ENCODE data around the gene GDI2.
"Not testable (repeated sequence)": the region's sequence is repeated elsewhere in the genome, so short reads cannot be mapped to it uniquely, and the experiment has no call there.

The GDI2 gene

DNA sequence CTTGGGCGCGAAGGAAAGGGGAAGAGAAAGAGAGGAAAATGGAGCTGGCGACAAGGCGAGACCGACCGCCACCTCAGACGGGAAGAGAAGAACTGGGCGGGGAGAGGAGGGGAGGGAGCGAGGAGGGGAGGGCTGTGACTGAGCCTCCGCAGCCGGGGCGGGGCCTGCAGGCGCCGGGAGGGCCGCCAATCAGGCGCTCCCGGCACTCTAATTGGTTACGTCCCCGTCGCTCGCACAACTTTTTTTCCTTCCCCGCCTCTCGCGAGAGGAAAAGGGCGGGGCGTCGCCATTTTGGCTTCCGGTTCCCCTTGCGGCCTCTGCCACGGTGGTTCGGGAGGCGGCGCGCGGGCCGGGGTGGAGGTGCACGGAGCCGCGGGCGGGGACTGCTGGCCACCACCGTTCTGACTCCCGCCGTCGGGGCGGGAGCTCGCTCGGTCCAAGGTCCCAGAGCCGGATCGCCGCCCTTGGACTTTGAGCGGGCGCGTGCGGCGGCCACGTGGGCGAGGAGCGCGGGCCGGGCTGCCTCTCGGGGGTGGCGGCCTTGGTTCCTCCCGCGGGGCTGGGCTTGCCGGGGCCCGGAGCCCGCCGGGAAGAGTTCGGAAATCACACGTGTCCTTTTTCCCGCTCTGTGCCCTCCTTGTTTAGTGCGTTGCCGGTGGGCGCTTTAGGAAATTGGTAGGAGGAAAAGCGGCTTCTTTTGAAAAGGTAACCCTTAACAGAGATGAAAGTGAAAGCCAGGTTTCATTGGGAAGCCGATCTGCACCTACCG lies at the start of gene GDI2:
TSS of gene GDI2 (minus strand) at position 94 of the 769 bp plus-strand sequence. CDS start 176 bp downstream, outside the sequence.
- DNase-seq = peak; percentile 98

- DNase-seq = peak in 1 of 2 experiments; percentile 16
Observed at GRCh38 chr10:5862360-5862961, 49.2 kb upstream of the GDI2 start.

DNA sequence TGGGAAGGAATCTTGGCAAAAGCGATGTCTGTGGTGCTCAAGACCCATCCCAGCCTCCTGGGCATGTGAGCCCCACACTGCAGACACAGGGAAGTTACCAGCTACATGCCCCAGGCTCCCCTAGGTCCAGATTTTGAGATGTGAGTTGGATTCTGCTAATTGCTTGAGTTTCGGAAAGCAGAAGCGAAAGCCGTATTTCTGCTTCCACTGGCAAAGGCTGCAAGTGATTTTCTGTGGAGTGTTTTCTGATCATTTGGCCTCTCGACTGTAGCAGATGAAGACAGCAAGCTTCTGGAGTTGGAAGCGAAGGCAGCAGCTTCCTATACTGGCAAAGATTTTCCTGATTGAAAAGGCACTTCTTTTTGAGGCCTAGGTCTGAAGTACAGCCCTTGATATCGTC lies 46.8 kb upstream of the GDI2 start:
- no peak for DNase-seq

- no peak for DNase-seq
Observed at GRCh38 chr10:5858811-5859210, 45.6 kb upstream of the GDI2 start.

DNA sequence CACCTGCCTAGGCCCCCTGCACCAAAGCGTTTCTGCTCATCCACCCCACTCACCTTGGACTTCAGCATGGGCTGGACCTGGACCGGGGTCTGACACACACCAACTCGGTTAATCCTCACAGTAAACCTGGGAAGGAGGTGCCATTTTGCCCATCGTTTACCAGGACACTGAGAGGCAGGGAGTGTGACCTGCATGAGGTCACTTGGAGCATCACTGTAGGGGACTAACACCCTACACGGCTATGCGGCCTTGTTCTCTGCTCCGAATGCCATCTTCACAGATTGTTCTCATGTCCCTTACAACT lies 43.4 kb upstream of the GDI2 start:
- no peak for DNase-seq

DNA sequence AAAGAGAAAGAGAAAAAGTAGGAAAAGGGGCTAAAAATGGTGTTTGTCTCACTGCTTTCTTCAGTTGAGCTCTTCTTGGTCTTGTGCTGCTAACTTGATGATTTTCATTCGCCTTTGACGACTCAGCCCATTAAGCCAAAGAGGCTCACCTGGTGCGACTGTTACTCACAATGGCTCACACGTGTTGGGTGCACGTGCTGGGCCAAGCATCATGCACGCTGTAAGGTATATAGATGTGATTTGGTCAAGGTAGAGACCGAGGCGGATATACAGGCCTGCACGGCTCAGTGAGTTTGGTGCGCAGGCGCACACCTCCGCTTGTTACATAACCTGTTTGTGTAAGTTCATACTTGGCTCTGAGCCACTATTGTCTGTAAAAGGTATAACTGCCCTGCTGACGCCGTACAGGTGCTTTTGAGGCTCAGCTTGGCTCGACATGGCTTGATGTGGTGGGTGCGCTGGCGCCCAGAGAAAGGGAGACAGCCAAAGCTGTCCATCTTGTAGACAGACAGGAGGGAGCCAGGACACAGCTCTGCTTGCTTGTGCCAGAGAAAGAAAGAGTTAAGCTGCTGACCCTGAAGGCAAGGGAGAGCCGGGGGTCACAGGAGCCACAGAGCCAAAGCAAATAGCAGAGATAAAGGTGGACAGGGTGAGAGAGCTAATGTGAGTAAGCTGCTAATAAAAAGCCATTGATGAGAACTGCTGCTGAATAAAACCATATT lies 42.9 kb upstream of the GDI2 start:
- no peak for DNase-seq

- no peak for DNase-seq
Observed at GRCh38 chr10:5854131-5854475, 40.9 kb upstream of the GDI2 start.

DNA sequence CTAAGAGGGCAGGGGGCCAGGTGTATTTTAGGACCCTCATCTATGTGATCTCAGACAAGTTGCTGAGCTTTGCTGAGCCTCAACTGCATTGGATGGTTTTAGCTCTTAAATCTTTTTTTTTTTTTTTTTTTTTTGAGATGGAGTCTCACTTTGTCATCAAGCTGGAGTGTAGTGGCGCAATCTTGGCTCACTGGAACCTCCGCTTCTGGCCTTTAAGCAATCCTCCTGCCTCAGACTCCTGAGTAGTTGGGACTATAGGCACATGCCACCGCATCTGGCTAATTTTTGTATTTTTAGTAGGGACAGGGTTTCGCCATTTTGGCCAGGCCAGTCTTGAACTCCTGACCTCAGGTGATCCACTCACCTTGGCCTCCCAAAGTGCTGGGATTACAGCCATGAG lies 33.4 kb upstream of the GDI2 start:
- DNase-seq = not testable (repeated sequence)

GRCh38 chr10:5844345-5845055 lies 31.3 kb upstream of the GDI2 start:
- DNase-seq = no peak

GRCh38 chr10:5843686-5844344 lies 30.6 kb upstream of the GDI2 start:
- DNase-seq = no peak

DNA sequence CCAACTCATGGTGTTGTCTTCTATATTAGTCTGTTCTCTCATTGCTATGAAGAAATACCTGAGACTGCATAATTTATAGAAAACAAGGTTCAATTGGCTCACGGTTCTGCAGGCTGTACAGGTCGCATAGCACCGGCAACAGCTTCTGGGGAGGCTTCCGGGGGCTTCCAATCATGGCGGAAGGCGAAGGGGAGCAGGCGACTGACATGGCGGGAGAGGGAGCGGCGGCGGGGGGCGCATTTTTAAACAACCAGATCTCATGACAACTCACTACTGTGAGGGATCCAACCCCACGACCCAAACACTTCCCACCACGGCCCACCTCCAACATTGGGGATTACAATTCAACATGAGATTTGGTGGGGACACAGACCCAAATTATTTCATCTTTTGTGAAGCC lies 28.7 kb upstream of the GDI2 start:
- no peak for DNase-seq

DNA sequence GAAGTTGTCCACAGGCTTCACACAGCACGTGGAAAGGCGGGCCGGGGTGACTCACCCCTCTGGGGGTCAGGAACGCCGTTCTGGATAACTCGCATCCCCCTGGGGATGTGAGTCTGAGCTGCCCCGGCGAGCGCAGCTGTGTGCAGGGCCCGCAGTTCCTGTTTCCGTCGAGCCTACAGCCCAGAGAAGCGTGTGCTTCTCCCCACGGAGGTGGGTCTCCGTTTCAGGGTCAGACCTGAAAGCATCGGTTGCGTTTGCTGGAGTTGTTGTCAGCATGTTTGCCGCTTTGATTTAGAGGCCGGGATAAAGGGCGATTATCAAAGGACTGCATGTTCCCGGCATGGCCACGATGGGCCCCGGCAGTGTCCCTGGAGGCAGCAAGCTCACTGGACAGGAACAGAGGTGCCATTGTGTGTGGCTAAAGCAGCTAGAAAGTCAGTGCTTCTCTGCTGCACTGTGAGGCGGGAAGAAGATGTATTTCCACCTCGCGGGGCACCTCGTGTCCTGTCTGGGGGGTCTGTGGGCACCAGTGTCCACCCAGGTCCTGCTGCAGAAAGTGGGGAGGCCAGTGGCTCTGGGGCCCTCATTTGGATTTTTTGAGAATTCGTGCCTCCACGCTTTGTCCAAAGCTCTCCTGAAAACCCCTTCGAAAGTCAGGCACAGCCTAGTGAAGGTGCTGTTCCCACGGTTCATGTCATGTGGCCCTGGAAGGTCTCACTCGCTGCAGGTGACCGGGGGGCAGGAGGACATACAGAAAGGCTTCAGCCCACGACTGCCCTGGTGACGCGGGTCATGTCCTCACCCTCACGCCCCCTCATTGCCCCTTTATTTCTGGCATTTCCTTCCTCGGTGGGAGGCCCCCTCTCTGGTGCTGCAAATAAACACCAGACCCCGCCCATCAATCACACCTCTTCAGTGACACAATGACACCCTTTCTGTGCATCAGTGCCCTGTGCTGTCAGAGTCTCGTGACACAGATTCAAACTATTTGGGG lies 27.4 kb upstream of the GDI2 start:
- DNase-seq = no peak

- not testable (repeated sequence) for DNase-seq
Observed at GRCh38 chr10:5836181-5836580, 22.9 kb upstream of the GDI2 start.

DNA sequence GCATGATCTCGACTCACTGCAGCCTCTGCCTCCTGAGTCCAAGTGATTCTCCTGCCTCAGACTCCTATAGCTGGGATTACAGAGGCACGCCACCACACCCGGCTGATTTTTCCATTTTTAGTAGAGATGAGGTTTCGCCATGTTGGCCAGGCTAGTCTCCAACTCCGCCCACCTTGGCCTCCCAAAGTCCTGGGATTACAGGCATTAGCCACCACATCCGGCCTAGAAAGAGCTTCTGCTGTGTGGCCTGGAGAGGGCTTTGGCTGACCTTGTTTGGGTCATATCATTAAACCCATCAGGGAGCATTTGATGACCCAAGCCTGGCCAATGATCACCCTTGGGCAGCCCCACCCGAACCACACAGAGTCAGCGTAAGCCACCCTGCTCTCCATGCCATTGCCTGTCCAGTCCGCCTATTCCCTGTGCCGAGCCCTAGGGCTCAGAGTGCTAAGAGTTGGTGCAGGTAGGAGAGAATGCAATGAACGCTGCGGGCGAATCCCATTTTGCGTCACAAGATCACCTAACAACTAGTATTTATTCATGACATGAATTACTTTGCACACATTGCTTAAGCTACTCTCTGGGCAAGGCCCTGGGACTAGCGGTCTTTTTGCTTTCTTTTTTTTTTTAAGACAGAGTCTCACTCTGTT lies 22.3 kb upstream of the GDI2 start:
- DNase-seq = no peak

DNA sequence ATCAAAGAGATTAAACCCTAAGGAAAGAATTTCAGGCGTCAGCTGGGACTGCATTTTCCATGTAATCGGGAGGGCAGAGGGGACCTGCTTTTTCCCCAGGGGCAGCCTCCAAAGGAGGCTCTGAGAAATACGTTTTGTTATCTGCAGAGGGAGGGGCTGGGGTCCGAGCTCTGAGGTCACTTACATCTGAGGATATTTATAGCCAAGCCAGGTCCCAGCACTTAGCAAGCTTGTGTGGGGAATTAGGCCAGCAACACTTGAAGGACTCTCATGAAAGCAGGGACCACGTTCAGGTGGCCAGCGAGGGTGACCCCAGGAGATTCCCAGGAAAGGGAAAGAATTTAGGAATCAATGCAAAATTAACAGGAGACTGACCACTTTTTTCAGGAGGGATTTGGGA lies 20.6 kb upstream of the GDI2 start:
- no peak for DNase-seq

DNA sequence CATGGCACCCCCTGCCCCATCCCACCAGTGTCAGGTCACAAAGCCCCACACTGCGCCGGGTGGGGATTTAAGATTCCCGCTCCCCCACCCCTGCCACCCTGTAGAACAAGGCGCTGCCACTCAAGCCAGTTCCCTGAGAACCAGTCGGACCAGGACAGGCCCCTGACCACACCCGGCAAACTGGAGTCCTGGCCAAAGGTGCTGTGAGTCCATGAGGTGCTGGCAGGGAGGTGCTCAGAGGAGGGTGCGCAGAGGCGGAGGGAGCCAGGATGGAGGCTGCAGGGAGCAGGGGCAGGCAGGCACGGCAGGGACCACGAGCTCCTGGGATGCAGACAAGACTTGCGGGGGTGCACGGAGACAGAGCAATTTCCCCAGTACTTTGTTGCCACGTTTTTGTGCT lies 19.7 kb upstream of the GDI2 start:
- DNase-seq = no peak

DNA sequence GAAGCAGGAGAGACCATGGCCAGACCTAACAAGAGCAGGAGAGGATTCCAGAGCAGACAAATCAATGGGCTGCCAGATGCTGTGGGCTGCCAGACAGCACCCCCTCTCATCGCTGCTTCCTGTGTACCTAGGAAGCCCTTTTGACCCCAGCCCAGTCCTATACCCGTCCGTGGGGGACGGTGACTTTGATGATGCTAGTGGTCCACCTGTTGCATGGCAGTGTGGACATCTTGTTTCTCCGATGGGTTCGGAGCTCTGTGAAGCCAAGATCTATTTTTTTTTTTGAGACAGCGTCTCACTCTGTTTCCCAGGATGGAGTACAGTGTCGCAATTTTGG lies 18.2 kb upstream of the GDI2 start:
- peak in 1 of 2 experiments; percentile 7 for DNase-seq

DNA sequence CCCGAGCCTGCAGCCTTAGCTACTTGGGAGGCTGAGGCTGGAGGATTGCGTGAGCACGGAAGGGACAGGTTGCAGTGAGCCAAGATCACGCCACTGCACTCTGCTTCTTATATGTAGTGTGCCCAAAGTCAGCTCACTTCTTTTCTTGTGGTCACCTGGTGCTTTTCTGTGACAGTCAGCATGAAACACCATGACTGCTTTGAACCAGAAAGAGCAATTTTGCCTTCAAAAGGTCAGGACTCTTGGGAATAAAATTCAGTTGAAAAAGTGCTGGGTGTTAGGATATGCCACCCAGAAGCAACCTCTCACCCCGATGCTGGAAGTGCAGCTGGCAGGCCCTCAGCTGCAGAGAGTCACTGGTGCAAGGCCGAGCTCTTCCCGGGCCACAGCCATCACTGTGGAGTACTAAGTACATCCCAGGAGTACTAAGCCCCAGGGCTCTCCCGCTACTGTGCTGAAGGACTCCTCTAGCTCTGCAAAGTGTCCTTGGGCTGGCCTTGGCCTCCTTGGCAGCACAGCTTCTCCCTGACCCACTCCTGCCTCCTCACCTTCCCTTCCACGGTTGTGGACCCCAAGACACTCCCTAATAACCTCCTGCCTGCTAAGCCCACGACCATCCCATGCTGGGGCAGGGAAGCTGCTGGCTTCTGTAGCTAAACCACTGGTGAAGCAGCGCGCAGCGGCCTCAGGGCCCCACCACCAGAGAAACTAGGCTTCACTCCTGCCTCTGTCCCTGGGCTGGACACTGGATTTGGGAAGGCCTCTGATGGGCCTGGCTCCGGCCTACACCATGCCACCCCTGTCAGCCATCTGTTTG lies 17.6 kb upstream of the GDI2 start:
- DNase-seq = peak; percentile 11

DNA sequence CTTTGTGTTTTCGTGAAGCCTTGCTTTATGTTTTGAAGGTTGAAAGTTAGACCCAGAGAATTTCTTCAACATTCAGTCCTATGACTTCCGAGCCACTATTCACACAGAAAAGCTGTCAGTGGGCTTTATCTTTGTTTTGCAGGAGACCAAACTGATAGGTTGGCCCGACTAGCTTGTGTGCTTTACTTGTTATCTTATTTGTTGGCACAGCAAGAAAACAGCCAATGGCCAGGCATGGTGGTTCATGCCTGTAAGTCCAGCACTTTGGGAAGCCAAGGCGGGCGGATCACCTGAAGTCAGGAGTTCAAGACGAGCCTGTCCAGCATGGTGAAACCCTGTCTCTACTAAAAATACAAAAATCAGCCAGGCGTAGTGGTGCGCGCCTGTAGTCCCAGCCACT lies 16.0 kb upstream of the GDI2 start:
- DNase-seq = peak in 1 of 2 experiments; percentile 9

GRCh38 chr10:5828725-5829124 lies 15.5 kb upstream of the GDI2 start:
- peak; percentile 4 to 7 for DNase-seq
